NCI-H510A treated with DMSO at 0.1 percent for 48 hours (cell line): Measurements from ENCODE around the gene PLG.
A peak's percentile ranks its signal among the peaks of the same experiment; 100 is the strongest.
"Not testable (repeated sequence)": the region's sequence is repeated elsewhere in the genome, so short reads cannot be mapped to it uniquely, and the experiment has no call there.

ENCODE experiments used
- DNase-seq: peaks from one replicate; lab custom pipeline; 2025; lab: John Stamatoyannopoulos, UW

PLG gene

GRCh38 chr6:160704688-160705087, 2.6 kb downstream of the PLG start:
- DNase-seq: not testable (repeated sequence)

GRCh38 chr6:160708993-160709392, 6.9 kb downstream of the PLG start:
- not testable (repeated sequence) for DNase-seq

GRCh38 chr6:160714731-160715316, 12.8 kb downstream of the PLG start:
- DNase-seq: no peak

- DNase-seq: no peak
Observed at GRCh38 chr6:160730911-160731310, 28.9 kb downstream of the PLG start.

GRCh38 chr6:160733050-160733646, 31.1 kb downstream of the PLG start:
- peak; percentile 15 for DNase-seq

- DNase-seq: no peak
Observed at GRCh38 chr6:160734627-160735026, 32.6 kb downstream of the PLG start.

GRCh38 chr6:160735523-160735922, 33.5 kb downstream of the PLG start:
- DNase-seq: no peak

DNA sequence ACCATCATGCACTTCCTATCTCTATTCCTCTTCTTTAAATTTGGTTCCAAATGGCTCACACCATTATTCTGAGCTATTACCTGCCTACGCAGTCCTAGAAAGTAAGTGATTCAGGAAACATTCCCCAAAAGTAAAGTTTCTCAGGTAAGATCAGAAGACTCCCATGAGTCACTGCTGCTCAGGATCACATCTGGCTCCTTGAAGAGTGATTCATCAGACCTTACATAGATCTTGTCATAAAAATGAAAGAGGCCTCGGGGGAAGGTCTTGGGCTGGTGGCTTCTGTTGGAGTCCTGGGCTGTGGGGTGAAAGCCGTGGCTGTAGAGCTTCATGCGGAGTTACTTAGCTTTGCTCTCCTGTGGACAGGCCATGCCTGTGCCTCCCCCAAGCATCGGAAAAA, 35.9 kb downstream of the PLG start:
- DNase-seq: no peak

- no peak for DNase-seq
Observed at GRCh38 chr6:160739955-160740354, 37.9 kb downstream of the PLG start.

GRCh38 chr6:160741012-160741411, 39.0 kb downstream of the PLG start:
- not testable (repeated sequence) for DNase-seq

- no peak for DNase-seq
Observed at GRCh38 chr6:160742090-160742489, 40.0 kb downstream of the PLG start.

GRCh38 chr6:160750276-160750689, 48.2 kb downstream of the PLG start:
- DNase-seq: no peak

DNA sequence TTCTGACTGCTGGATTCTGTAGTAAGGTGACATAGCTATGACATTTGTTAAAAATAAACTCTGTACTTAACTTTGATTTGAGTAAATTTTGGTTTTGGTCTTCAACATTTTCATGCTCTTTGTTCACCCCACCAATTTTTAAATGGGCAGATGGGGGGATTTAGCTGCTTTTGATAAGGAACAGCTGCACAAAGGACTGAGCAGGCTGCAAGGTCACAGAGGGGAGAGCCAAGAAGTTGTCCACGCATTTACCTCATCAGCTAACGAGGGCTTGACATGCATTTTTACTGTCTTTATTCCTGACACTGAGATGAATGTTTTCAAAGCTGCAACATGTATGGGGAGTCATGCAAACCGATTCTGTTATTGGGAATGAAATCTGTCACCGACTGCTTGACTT, 51.2 kb downstream of the PLG start:
- DNase-seq: not testable (repeated sequence)

- no peak for DNase-seq
Observed at GRCh38 chr6:160755165-160755564, 53.1 kb downstream of the PLG start.

DNA sequence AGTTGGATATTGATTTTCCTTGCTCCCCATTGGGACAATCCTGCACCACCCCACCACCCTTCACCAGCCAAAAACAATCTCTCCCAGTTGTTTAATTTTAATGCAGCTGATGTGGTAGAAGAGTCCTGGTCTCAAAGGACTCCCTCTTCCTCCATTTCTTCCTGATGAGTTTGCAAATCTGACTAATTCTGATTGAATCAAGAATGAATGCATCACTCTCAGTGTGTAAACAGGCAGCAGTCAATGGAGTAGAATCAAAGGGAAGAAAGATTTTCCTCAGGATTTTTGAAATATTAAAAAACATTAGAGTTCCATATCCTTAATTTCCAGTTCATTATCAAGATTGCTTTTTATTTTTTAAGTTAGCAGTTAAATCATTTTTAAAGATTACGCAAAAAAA, 54.0 kb downstream of the PLG start:
- DNase-seq: no peak

DNA sequence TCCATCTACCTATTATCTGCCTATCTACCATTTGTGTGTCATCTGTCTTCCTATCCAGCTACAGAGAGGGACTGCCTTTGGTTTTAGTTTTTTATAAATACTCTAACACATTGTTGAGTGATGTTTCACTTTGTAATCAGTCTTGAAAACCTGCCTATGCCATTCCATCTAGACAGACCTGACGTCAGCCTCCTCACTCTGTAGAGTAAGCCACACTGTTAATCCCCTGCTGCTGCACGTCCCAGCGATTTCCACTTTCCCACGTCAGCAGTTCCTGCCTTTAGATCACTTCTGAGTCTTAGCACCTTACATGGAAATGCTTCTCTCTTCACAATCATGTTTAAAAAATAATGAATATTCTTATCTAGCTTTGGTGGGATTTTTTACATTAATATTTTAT, 54.8 kb downstream of the PLG start:
- no peak for DNase-seq

DNA sequence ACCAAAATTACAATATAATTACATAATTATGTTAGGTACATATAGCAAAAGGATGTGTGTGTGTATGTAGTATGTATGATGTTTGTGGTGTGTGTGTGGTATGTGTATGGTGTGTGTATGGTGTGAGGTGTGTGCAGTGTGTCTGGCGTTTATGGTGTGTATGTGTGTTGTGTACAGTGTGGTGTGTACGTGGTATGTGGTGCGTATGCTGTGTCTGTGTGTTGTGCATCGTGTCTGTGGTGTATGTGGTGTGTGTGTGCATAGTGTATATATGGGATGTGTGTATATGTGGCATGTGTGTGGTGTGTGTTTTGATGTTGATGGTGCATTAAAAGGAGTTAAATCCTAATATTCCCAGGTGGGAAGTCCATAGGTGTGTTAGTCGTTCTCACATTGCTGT, 62.8 kb downstream of the PLG start:
- no peak for DNase-seq

DNA sequence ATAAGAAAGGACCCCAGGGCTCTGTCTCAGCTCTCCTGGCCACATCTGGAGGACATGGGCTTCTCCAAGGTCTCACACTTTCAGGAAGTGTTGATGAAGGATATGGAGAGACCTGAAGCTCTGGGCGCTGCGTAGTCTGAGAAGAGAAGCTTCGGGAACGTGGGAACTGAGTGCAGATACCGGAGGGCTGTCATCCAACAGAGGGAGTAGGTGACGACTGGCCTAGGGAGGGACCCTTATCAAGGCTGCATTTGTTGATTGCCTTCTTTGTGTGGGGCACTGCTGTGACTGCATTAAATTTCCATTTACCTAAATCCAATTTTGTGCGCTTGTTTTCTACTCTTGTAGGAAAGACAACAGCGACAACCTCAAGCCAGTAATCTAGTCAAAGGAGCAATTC, 63.4 kb downstream of the PLG start:
- DNase-seq: no peak

- DNase-seq: no peak
Observed at GRCh38 chr6:160766657-160766988, 64.6 kb downstream of the PLG start.

DNA sequence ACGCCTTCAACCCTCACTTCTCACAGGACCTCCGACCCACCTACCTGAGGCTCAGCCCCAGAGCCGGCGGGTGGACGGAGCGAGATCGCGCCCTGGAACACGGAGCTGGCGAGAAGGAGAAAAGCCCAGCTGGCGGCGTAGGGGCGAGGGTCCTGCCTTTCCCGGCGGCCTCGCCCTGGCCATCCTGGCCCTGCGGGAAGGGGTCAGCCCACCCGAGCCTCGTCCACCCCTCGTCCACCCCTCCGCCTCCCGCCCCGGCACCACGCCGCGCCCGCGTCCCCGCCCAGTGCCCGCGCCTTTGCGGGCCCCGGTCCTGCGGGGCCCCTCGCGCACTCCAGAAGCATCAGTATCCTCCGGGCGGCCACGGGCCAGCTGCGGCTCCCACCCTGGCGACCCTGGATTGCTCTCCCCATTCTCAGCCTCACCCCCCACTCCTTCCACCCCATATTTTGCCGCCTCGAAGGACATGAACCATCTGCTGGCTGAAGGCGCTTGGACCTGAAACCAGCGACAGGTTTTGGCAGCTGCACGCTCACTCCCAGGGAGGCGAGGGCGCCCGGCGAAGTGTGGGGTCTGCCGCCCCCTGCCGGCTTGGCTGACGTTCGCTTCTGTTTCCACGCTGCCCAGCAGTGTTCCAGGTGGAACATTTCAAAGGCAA, 65.1 kb downstream of the PLG start:
- DNase-seq: no peak

- no peak for DNase-seq
Observed at GRCh38 chr6:160767647-160768019, 65.6 kb downstream of the PLG start.

DNA sequence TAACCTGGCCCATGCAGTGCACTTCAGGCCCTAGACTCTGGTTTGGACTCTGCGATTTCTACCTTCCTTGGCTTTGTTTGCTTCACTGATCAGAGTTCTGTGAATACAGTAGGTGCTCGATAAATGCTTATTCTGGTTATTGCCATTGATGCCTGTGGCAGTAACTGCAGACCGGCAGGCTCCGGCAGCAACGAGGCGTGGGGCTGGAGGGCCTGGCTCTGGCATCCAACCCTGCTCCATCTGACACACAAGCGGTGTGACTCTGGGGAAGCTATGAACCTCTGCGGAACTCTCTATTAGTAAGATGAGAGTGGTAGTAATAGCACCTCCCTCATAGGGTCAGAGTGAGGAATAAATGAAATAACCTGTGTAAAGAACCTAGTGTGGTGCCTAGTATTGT, 66.1 kb downstream of the PLG start:
- no peak for DNase-seq

DNA sequence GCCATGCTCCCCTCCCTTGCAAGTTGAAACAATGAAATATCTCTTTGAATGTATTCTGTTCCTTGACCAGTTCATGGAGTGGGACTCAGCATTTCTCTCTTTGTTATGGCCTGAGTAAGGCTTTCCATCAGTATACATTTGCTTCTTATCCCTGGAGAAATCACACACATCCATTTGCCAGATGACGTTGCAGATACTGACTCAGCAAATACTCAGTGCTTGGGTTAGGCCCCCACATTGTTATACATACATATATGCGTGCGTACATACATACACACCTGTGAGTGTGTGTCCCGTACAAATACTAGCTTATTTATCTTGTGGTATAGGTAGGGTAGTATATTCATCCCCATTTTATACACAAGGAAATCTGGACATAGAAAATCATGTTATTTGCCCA, 72.4 kb downstream of the PLG start:
- DNase-seq: no peak
